ENCODE measurements around the gene ZNF8. TPM values are rescaled to one million over a fixed set of nuclear protein-coding genes. Genes with fewer than 3 reads are reported as not detected.

ZNF8 gene
- total and polyA plus RNA-seq, 7 donors = 0.60 to 8.6 (median 4.9) TPM

DNA sequence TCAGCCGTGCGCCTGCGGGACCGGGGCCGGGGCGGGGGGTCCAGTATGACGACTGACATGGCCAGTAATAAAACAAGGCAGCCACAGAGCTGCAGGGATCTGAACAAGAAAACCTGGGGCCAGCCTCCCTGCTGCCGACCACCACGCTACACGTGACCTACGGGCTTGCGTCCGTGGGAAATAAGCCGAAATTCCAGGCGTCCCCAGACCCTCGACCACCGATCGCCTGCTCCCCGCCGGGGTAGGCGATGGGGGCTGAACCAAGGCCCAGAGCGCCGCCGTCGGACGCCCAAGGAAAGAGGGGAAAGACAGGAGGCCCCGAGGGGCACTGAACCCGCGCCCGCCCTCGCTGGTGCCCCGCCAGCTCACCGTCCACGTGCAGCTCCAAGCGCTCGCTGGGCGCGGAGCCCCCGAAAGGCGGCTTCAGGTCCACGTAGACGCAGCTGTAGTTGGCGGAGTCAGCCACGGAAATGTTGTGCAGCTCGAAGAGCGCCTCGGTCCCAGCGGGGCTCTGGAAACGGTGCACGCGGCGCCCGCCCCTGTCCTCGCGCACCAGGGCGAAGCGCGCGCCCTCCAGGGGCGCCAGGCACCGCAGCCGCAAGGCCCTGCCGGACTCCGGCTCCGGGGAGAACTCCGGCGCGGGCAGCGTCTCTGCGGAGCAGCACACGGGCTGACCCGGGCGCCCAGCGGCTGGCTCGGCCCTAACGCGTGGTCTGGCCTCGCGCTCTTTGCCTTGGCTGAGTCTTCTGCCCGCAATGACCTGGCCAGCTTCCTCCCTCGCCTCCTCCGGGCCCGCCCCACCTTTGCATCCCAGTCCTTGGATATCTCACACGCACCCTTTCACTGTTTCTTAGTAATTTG, 71.5 kb downstream of the ZNF8 start:
- TF ChIP-seq POLR2AphosphoS5 (IDR thresholded peaks at IDR 0.05) (no peak), EP300 (IDR thresholded peaks at IDR 0.05) (no peak), POLR2A (IDR thresholded peaks at IDR 0.05) (no peak)
- TF ChIP-seq, protein P1, sequence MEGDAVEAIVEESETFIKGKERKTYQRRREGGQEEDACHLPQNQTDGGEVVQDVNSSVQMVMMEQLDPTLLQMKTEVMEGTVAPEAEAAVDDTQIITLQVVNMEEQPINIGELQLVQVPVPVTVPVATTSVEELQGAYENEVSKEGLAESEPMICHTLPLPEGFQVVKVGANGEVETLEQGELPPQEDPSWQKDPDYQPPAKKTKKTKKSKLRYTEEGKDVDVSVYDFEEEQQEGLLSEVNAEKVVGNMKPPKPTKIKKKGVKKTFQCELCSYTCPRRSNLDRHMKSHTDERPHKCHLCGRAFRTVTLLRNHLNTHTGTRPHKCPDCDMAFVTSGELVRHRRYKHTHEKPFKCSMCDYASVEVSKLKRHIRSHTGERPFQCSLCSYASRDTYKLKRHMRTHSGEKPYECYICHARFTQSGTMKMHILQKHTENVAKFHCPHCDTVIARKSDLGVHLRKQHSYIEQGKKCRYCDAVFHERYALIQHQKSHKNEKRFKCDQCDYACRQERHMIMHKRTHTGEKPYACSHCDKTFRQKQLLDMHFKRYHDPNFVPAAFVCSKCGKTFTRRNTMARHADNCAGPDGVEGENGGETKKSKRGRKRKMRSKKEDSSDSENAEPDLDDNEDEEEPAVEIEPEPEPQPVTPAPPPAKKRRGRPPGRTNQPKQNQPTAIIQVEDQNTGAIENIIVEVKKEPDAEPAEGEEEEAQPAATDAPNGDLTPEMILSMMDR (IDR thresholded peaks at IDR 0.05) = no peak
- Histone ChIP-seq H3K27me3 (peaks cover 37 to 100% (median 94%) of the 10 kb centered on the region in 3 donors), H3K4me3 (peak overlapping the region in 1 of 4 donors; percentile 7), H3K4me1 (peaks cover 0 to 17% (median 12%) of the 10 kb centered on the region in 4 donors), H3K36me3 (no peaks in the 10 kb centered on the region), H3K9me3 (no peaks in the 10 kb centered on the region), H3K27ac (no peak overlapping the region)
- no peak for DNase-seq
- WGBS, 2 donors = 21 to 28% methylated on average over 84 of the region's 84 CpGs
- intact Hi-C loops (cut with DNase I) = no loop called here

DNA sequence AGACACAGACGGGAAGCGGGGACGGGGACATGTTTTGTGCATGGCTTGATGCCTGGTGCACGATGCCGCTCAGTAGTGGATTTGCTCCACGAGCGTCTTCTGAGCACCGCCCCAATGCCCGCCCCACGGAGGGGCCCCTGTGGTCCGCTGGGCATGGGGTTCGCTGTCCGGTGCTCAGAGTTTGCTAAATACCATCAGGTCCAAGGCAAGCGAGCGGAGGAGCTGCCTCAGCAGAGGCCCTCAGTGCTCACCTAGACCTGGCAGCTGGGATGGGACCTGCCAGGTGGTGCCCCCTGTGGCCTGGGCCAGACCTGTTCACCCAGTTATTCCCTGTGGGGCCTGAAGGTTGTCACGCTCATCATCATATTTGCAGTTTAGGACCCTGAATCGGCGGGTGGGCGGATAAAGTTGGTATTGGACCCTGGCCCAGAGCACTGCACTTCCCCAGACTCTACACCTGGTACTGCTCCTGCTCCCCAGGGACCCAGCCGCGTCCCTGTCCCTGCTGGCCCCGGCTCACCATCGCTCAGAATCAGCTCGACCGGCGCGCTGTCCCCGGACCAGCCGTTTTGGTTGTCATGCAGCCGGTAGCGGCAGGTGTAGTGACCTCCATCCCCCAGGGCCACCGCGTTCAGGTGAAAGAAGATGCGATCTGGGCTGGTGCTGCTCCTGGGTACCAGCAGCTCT, 72.3 kb downstream of the ZNF8 start:
- no peak for TF ChIP-seq EP300 (IDR thresholded peaks at IDR 0.05)
- no peak for TF ChIP-seq POLR2AphosphoS5 (IDR thresholded peaks at IDR 0.05)
- TF ChIP-seq, protein P1 (IDR thresholded peaks at IDR 0.05) = no peak
- no peak for TF ChIP-seq POLR2A (IDR thresholded peaks at IDR 0.05)
- peaks cover 0 to 22% (median 14%) of the 10 kb centered on the region in 4 donors for H3K4me1 ChIP-seq
- whole genome bisulfite sequencing, 2 donors = 70 to 77% methylated on average over 34 of the region's 34 CpGs
- intact Hi-C loops (cut with DNase I) = no loop called here
- no peak overlapping the region for H3K4me3 ChIP-seq
- no peaks in the 10 kb centered on the region for H3K9me3 ChIP-seq
- H3K27me3 ChIP-seq = peaks cover 39 to 100% (median 93%) of the 10 kb centered on the region in 3 donors
- H3K36me3 ChIP-seq = no peaks in the 10 kb centered on the region
- DNase-seq = no peak
- H3K27ac ChIP-seq = no peak overlapping the region

DNA sequence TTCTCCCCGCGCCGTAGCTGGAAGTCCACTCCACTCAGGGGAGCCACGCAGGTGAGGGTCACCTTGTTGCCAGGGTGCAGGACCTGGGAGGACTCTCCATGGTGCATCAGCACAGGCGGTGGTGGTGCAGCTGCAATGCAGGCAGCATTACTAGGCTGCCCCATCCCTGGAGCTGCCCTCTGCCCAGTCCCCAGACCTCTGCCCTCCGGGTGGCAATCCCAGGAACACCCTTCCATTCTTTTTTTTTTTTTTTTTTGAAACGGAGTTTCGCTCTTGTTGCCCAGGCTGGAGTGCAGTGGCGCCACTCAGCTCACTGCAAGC, 72.8 kb downstream of the ZNF8 start:
- H3K4me3 ChIP-seq = no peak overlapping the region
- H3K27ac ChIP-seq = no peak overlapping the region
- peaks cover 0 to 28% (median 19%) of the 10 kb centered on the region in 4 donors for H3K4me1 ChIP-seq
- TF ChIP-seq EP300 (IDR thresholded peaks at IDR 0.05) = no peak
- TF ChIP-seq, protein P1 (IDR thresholded peaks at IDR 0.05) = no peak
- no peak for TF ChIP-seq POLR2AphosphoS5 (IDR thresholded peaks at IDR 0.05)
- no peak for TF ChIP-seq POLR2A (IDR thresholded peaks at IDR 0.05)
- intact Hi-C loops (cut with DNase I) = no loop called here
- peaks cover 44 to 100% (median 93%) of the 10 kb centered on the region in 3 donors for H3K27me3 ChIP-seq
- DNase-seq = no peak
- no peaks in the 10 kb centered on the region for H3K9me3 ChIP-seq
- 87 to 90% methylated on average over 9 of the region's 9 CpGs for WGBS, 2 donors
- no peaks in the 10 kb centered on the region for H3K36me3 ChIP-seq

DNA sequence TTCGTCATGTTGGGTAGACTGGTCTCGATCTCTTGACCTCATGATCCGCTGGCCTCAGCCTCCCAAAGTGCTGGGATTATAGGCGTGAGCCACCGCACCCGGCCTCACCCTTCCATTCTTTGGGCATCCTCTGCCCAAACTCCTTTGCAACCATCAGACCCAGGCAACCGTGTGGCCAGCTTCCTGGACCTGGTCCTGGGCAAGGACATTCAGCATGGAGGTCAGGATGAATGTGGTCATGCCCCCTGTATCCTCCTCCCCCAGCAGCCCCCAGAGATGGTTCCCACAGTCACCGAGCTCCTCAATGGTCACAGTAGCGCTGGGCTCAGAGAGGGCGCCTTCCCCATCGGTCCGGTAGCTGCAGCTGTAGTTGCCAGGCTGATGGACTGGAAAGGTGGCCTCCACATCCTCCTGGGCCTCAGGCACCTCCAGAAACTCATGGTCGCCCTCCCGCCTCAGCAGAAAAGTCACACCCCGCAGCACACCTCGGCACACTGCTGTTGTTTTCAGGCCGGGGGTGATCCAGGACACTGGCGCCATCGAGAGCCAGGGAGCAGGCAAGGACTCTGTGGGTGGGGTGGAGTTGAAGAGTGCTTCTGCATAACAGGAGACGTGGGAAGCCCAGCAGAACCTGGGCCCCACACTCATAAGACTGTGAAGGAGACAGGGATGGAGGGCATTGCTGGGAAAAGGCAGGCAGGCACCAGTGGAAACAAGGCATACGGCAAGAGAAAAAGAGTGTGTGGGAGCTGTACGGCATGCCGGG, 73.4 kb downstream of the ZNF8 start:
- Histone ChIP-seq H3K27ac (no peak overlapping the region), H3K36me3 (no peaks in the 10 kb centered on the region), H3K9me3 (no peaks in the 10 kb centered on the region), H3K4me3 (no peak overlapping the region), H3K4me1 (peaks cover 0 to 33% (median 22%) of the 10 kb centered on the region in 4 donors), H3K27me3 (peaks cover 46 to 100% (median 93%) of the 10 kb centered on the region in 3 donors)
- TF ChIP-seq, protein P1 (IDR thresholded peaks at IDR 0.05) = no peak
- TF ChIP-seq POLR2AphosphoS5 (IDR thresholded peaks at IDR 0.05) = no peak
- no peak for TF ChIP-seq POLR2A (IDR thresholded peaks at IDR 0.05)
- TF ChIP-seq EP300 (IDR thresholded peaks at IDR 0.05) = no peak
- no peak for DNase-seq
- 86 to 90% methylated on average over 23 of the region's 23 CpGs for WGBS, 2 donors
- intact Hi-C loops (cut with DNase I) = no loop called here

Small RNA genes within 50 kb of the gene (small RNA-seq; reads per million reads assigned to genes)
- gene MIR6806 = 0 reads per million in 3 donors

Other genes starting within 250 kb of the ZNF8 start
- not detected for gene ZSCAN1, start 244.9 kb upstream of the ZNF8 start, total RNA-seq
- under 1 TPM in 1 of 3 donors, not detected in 2; 0.10 TPM for gene ZSCAN1, start 244.9 kb upstream of the ZNF8 start, polyA plus RNA-seq
- gene ZNF135, start 219.7 kb upstream of the ZNF8 start, total RNA-seq = 10 to 100 TPM in 1 of 4 donors, 1 to 10 TPM in 3; 6.1 to 10.0 (median 7.4) TPM
- gene ZNF135, start 219.7 kb upstream of the ZNF8 start, polyA plus RNA-seq = 1 to 10 TPM in 1 of 3 donors, under 1 TPM in 2; 0.46 to 2.8 (median 0.60) TPM
- 10 to 100 TPM; 64.7 to 85.3 (median 73.8) TPM for gene ZSCAN18, start 180.7 kb upstream of the ZNF8 start, total RNA-seq
- gene ZSCAN18, start 180.7 kb upstream of the ZNF8 start, polyA plus RNA-seq = 10 to 100 TPM in 2 of 3 donors, 1 to 10 TPM in 1; 5.8 to 31.4 (median 12.6) TPM
- 10 to 100 TPM in 1 of 4 donors, 1 to 10 TPM in 3; 8.2 to 10.2 (median 8.3) TPM for gene ZNF329, start 128.2 kb upstream of the ZNF8 start, total RNA-seq
- gene ZNF329, start 128.2 kb upstream of the ZNF8 start, polyA plus RNA-seq = 1 to 10 TPM; 1.6 to 3.9 (median 2.4) TPM
- gene ZNF274, start 95.9 kb upstream of the ZNF8 start, total RNA-seq = 10 to 100 TPM; 18.3 to 26.7 (median 22.6) TPM
- gene ZNF274, start 95.9 kb upstream of the ZNF8 start, polyA plus RNA-seq = 10 to 100 TPM in 1 of 3 donors, 1 to 10 TPM in 2; 7.8 to 19.6 (median 9.2) TPM
- 10 to 100 TPM; 25.8 to 45.1 (median 34.8) TPM for gene ZNF544, start 50.0 kb upstream of the ZNF8 start, total RNA-seq
- 10 to 100 TPM; 16.4 to 28.6 (median 20.4) TPM for gene ZNF544, start 50.0 kb upstream of the ZNF8 start, polyA plus RNA-seq
- 10 to 100 TPM; 41.7 to 49.4 (median 44.0) TPM for gene ERVK3-1, start 26.4 kb downstream of the ZNF8 start, total RNA-seq
- gene ERVK3-1, start 26.4 kb downstream of the ZNF8 start, polyA plus RNA-seq = 10 to 100 TPM; 23.6 to 35.0 (median 27.6) TPM
- 1 to 10 TPM; 1.4 to 3.6 (median 2.2) TPM for gene ZSCAN22, start 48.0 kb downstream of the ZNF8 start, total RNA-seq
- 1 to 10 TPM in 1 of 3 donors, under 1 TPM in 2; 0.60 to 1.3 (median 0.69) TPM for gene ZSCAN22, start 48.0 kb downstream of the ZNF8 start, polyA plus RNA-seq
- 10 to 100 TPM in 2 of 4 donors, 1 to 10 TPM in 2; 1.9 to 17.4 (median 12.1) TPM for gene A1BG, start 74.5 kb downstream of the ZNF8 start, total RNA-seq
- 10 to 100 TPM in 2 of 3 donors, 1 to 10 TPM in 1; 7.2 to 23.4 (median 16.0) TPM for gene A1BG, start 74.5 kb downstream of the ZNF8 start, polyA plus RNA-seq
- under 1 TPM; 0.28 to 0.54 (median 0.43) TPM for gene ZNF497, start 83.8 kb downstream of the ZNF8 start, total RNA-seq
- gene ZNF497, start 83.8 kb downstream of the ZNF8 start, polyA plus RNA-seq = under 1 TPM in 2 of 3 donors, not detected in 1; 0.46 to 0.79 TPM
- 1 to 10 TPM in 3 of 4 donors, under 1 TPM in 1; 0.66 to 2.2 (median 1.5) TPM for gene ZNF837, start 102.1 kb downstream of the ZNF8 start, total RNA-seq
- 1 to 10 TPM; 1.2 to 2.5 (median 1.8) TPM for gene ZNF837, start 102.1 kb downstream of the ZNF8 start, polyA plus RNA-seq
- gene RPS5, start 108.3 kb downstream of the ZNF8 start, total RNA-seq = 1,000 to 10,000 TPM; 1,322 to 2,581 (median 2,411) TPM
- gene RPS5, start 108.3 kb downstream of the ZNF8 start, polyA plus RNA-seq = 1,000 to 10,000 TPM; 1,097 to 1,974 (median 1,406) TPM
- not detected for gene RNF225, start 116.7 kb downstream of the ZNF8 start, total RNA-seq
- under 1 TPM in 1 of 3 donors, not detected in 2; 0.07 TPM for gene RNF225, start 116.7 kb downstream of the ZNF8 start, polyA plus RNA-seq
- 10 to 100 TPM in 2 of 4 donors, 1 to 10 TPM in 2; 8.2 to 21.4 (median 12.0) TPM for gene ZNF584, start 129.7 kb downstream of the ZNF8 start, total RNA-seq
- gene ZNF584, start 129.7 kb downstream of the ZNF8 start, polyA plus RNA-seq = 1 to 10 TPM; 3.0 to 7.3 (median 4.8) TPM
- 10 to 100 TPM in 1 of 4 donors, 1 to 10 TPM in 3; 5.3 to 12.2 (median 6.4) TPM for gene ZNF132, start 161.2 kb downstream of the ZNF8 start, total RNA-seq
- gene ZNF132, start 161.2 kb downstream of the ZNF8 start, polyA plus RNA-seq = 1 to 10 TPM in 1 of 3 donors, under 1 TPM in 1, not detected in 1; 0.60 to 1.7 TPM
- 1 to 10 TPM; 5.4 to 9.7 (median 6.1) TPM for gene ZNF324B, start 172.7 kb downstream of the ZNF8 start, total RNA-seq
- 1 to 10 TPM in 2 of 3 donors, under 1 TPM in 1; 0.60 to 5.3 (median 2.1) TPM for gene ZNF324B, start 172.7 kb downstream of the ZNF8 start, polyA plus RNA-seq
- gene ZNF324, start 188.1 kb downstream of the ZNF8 start, total RNA-seq = 10 to 100 TPM; 10.5 to 16.4 (median 14.0) TPM
- 1 to 10 TPM; 3.6 to 8.8 (median 4.6) TPM for gene ZNF324, start 188.1 kb downstream of the ZNF8 start, polyA plus RNA-seq
- 10 to 100 TPM; 10.7 to 20.8 (median 16.5) TPM for gene ZNF446, start 197.4 kb downstream of the ZNF8 start, total RNA-seq
- 10 to 100 TPM in 1 of 3 donors, 1 to 10 TPM in 2; 4.4 to 11.4 (median 5.4) TPM for gene ZNF446, start 197.4 kb downstream of the ZNF8 start, polyA plus RNA-seq
- gene SLC27A5, start 233.0 kb downstream of the ZNF8 start, total RNA-seq = 10 to 100 TPM in 1 of 4 donors, 1 to 10 TPM in 3; 4.2 to 13.5 (median 8.7) TPM
- gene SLC27A5, start 233.0 kb downstream of the ZNF8 start, polyA plus RNA-seq = 10 to 100 TPM in 1 of 3 donors, 1 to 10 TPM in 2; 2.3 to 22.9 (median 6.0) TPM
- 10 to 100 TPM in 1 of 4 donors, 1 to 10 TPM in 3; 7.6 to 13.8 (median 8.4) TPM for gene ZBTB45, start 240.9 kb downstream of the ZNF8 start, total RNA-seq
- gene ZBTB45, start 240.9 kb downstream of the ZNF8 start, polyA plus RNA-seq = 10 to 100 TPM in 1 of 3 donors, 1 to 10 TPM in 2; 4.9 to 10.2 (median 6.0) TPM

All from sigmoid colon (tissue), 7 donors.